Right hindlimb (tissue), 1 donor: ENCODE results near the gene UQCRC2.
"Not testable (repeated sequence)": the region's sequence is repeated elsewhere in the genome, so short reads cannot be mapped to it uniquely, and the experiment has no call there.

Source experiments
- DNase-seq: peaks from one replicate; pipeline ENCODE4 v3.0.0-alpha.2; 2018

Gene UQCRC2

DNA sequence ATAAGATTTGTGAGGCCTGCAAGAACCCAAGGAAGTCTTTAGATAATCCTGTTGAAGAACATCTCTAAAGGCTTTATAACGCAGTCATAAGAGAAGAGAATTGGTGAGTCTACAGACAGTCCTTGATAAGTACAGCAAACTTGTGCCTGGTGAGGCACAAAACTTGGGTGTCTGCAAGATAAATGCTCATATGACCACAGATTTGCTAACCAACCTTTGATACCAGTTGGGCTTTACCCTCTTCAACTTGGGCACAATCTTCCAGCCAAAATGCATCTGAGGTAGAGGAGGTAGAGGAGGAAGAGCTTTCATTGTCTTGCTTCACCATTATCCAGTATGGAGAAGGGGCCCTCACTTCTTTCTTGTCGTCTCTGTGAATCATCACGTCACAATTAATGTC lies 30.9 kb downstream of the UQCRC2 start:
- no peak for DNase-seq

- no peak for DNase-seq
Measured at GRCh38 chr16:21985524-21985923, 32.4 kb downstream of the UQCRC2 start.

DNA sequence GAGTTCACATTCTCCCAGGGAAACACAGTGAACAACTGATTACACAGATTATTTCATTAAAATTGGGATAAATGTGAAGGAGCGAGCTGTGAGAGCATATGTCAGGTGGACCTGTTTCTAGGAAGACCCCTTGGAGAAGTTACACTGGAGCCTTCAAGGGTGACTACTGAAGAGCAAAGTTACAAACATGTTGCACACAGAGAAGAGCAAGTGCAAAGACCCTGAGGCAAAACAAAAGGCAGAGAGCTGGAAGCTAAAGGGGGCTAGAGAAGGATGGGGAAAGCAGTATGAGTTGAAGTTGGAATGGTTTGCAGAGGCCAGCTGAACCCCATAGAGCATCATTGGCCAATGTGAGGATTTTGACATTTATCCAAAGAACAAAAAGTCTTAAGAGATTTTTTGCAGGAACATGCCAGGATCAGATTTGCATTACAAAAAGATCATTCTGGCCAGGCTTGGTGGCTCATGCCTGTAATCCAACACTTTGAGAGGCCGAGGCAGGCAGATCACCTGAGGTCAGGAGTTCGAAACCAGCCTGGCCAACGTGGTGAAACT lies 33.6 kb downstream of the UQCRC2 start:
- DNase-seq = no peak

DNA sequence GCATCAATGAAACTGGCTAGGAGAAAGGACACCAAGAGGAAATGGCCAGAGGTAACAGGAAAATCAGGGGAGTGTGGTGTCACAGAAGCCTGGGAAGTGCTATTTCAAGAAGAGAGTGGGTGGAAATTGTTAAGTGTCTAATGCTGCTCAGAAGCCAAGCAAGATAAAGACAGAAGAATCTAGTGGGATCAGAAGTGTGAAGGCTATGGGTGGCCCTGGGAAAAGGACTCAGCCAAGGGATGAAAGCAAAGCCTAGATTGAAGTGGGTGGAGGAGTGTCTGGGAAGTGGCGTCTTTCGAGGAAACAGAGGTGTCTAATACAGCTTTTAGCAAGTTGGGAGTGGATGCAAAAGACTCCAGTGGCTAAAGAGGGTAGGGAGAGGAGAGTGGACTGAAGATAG lies 34.3 kb downstream of the UQCRC2 start:
- no peak for DNase-seq

DNA sequence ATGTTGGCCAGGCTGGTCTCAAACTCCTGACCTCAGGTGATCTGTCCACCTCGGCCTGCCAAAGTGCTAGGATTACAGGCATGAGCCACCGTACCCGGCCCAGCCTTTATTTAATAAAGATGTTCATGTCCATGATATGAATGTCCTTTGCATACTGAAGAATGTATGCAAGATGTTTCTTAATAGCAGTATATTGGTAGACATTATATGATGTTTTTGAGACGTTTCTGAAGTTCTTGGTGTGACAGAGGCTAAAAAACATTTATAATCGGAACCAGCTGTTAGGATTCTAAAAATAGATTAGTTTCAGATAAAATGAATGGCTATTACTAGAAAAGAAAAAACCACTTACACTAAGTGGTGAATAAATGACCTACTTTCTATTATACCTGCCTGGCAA lies 36.0 kb downstream of the UQCRC2 start:
- DNase-seq = no peak

DNA sequence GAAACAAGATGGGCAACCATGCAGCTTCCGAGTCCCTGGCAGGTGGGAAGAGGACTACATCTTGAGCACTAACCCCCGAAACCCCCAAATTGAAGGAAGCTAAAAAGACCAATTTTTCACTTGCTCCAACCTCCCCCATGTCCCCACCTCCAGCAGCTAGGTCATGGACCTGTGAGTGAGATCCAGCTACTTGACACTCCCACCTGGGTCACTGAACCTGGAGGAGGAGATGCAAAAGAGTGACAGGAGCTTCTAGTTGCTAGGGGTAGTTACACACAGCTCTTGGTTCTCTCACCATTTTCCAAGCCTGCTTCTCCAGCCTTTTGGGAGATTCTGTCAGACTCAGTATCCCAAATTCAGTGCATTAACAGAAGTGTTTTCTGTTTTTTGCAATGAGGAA lies 36.6 kb downstream of the UQCRC2 start:
- DNase-seq = no peak

- DNase-seq = no peak
Measured at GRCh38 chr16:21990381-21990944, 37.3 kb downstream of the UQCRC2 start.

GRCh38 chr16:21991621-21992020 lies 38.5 kb downstream of the UQCRC2 start:
- no peak for DNase-seq

GRCh38 chr16:21994856-21995465 lies 41.8 kb downstream of the UQCRC2 start:
- DNase-seq = no peak

- no peak for DNase-seq
Measured at GRCh38 chr16:21996923-21997696, 43.9 kb downstream of the UQCRC2 start.

- DNase-seq = no peak
Measured at GRCh38 chr16:21997697-21998480, 44.7 kb downstream of the UQCRC2 start.

DNA sequence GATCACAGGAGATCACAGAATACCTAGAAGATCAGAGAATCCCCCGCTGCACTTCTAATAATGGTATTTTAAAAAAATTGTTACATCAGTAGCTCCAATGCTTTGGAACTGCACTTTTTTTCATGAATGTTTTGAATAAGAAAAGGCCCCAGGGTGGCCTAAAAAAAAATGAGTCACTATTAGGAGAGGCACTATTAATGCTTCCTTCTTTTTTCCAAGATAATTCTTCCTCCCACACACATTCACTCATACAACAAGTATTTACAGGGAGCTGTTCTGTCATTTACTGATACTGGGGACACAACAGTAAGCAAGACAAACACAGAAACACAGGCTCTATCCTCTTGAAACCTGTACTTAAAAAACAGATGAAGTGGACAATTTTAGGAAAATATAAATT lies 48.4 kb downstream of the UQCRC2 start:
- no peak for DNase-seq

DNA sequence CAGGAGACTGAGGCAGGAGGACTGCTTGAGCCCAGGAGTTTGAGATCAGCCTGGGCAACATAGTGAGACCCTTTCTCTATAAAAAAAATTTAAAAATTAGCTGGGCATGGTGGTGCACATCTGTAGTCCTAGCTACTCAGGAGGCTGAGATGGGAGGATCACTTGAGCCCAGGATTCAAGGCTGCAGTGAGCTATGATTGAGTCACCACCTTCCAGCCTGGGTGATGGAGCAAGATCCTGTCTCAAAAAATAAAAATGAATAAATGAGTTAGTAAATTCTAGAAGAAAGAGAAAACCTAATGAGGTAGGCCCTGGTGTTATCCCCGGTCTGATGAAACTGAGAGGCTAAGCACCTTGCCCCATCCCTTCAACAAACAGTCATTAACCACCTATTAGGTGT lies 48.9 kb downstream of the UQCRC2 start:
- DNase-seq = not testable (repeated sequence)

GRCh38 chr16:22003195-22003594 lies 50.0 kb downstream of the UQCRC2 start:
- no peak for DNase-seq

DNA sequence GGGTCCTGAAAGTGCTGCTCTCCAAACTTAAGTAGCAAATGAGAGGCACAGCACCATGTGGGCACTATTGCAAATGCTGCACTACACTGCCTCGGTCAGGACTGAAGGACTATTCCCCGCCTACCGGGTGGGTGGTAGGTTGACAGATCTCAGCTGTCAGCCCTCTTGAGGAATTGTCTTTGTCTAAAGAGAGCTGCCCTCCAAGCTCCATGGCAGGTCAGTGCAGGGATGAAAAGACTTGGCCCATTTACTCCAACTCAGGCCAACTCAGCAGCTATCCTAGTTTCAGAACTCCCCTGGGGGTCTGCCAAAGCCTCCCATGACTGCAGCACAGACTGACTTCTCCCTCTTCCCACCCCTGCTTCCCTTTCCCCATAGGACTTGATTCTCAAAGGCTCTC lies 51.2 kb downstream of the UQCRC2 start:
- DNase-seq = no peak

GRCh38 chr16:22005746-22006145 lies 52.6 kb downstream of the UQCRC2 start:
- DNase-seq = no peak

- no peak for DNase-seq
Measured at GRCh38 chr16:22006636-22007035, 53.5 kb downstream of the UQCRC2 start.

GRCh38 chr16:22007159-22007508 lies 54.0 kb downstream of the UQCRC2 start:
- no peak for DNase-seq

DNA sequence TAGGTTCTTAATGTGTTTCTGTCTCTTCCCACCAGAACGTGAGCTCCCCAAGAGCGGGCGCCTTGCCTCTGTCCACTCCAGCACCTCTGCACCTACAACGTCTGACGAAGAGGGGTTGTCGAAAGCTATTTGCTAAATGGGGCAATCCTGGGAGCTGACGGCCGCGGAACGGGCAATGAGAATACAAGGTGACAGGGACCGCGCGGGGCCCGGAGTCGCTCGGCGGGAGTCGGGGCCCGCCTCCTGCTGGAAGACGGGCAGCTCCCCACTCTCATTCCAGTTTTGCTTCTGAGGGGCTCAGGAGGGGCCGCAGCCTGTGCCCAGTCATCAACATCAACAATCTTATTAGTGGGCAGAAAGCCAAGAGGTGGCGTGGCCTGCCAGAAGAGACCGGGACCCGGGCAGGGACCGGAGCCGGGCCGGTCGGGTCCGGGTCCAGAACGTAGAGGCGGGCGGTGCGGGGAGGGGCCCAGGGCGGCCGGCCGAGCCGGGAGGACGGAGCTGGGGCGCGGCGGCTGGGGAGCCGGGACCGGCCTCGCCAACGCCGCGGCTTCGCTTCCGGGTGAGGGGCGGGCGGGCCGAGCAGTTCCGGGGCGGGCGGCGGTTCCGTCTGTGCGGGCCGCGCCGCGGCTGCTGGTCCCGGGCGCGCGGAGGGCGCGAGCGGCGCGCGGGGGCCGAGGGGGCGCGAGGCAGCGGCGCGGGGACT lies 54.5 kb downstream of the UQCRC2 start, which contains the start of gene MOSMO:
TSS of gene MOSMO (plus strand) at position 603 of the 706 bp plus-strand sequence. CDS start 191 bp downstream, outside the sequence.
- DNase-seq = peak; percentile 83

- peak; percentile 65 for DNase-seq
Measured at GRCh38 chr16:22008215-22009059, 55.3 kb downstream of the UQCRC2 start.

- DNase-seq = no peak
Measured at GRCh38 chr16:22010902-22011301, 57.7 kb downstream of the UQCRC2 start.

- DNase-seq = no peak
Measured at GRCh38 chr16:22012241-22012640, 59.1 kb downstream of the UQCRC2 start.
